Uterus (tissue), 4 donors: ENCODE measurements around the gene KCNC2. TPM values are rescaled to one million over a fixed set of nuclear protein-coding genes. Genes with fewer than 3 reads are reported as not detected.

ENCODE experiments used
- DNase-seq, 2 donors: peaks; one replicate each; pipeline ENCODE4 v3.0.0-alpha.2; 2019 to 2020
- H3K27ac ChIP-seq, 2 donors: fragments of 200-600 bp; sonication (generic); 1 replicate in 1 of 2; 2 replicates in 1 of 2; pipeline ENCODE4 v1.5.1; 2016 to 2018
- H3K27me3 ChIP-seq, 2 donors: fragments of 200-600 bp; sonication (generic); one replicate each; pipeline ENCODE4 v1.5.1; 2018 to 2019; ENCODE audit warnings: control low read depth in 1 of 2
- H3K36me3 ChIP-seq, 2 donors: fragments of 200-600 bp; sonication (generic); one replicate each; pipeline ENCODE4 v1.5.1; 2019; ENCODE audit warnings: control low read depth in 1 of 2
- H3K4me1 ChIP-seq, 2 donors: fragments of 200-600 bp; sonication (generic); one replicate each; pipeline ENCODE4 v1.5.1; 2018 to 2019; ENCODE audit warnings: control low read depth in 1 of 2
- H3K4me3 ChIP-seq, 2 donors: fragments of 200-600 bp; sonication (generic); 1 replicate in 1 of 2; 2 replicates in 1 of 2; pipeline ENCODE4 v1.5.1; 2018 to 2019; ENCODE audit warnings: mild to moderate bottlenecking in 1 of 2
- H3K9me3 ChIP-seq, 2 donors: fragments of 200-600 bp; sonication (generic); one replicate each; pipeline ENCODE4 v1.5.1; 2019; ENCODE audit warnings: control low read depth in 1 of 2
- POLR2A ChIP-seq, 2 donors: fragments of 450-650 bp; IDR thresholded peaks; one replicate each; pipeline ENCODE4 v1.6.1; 2016; ENCODE audit warnings: antibody characterized with exemption in 2 of 2, mild to moderate bottlenecking in 1 of 2, moderate library complexity in 1 of 2
- intact Hi-C: fragments of 100-400 bp; cut with DNase I; formaldehyde crosslinking; loops from one replicate; pipeline ENCODE4 v1.15.1; 2023; ENCODE audit warnings: low total_unique reads
- total RNA-seq, 4 donors: library from RNA; depleted of rRNA in 3 of 4; stranded (reverse); fragments of >200 nt in 3 of 4; gene quantifications; one replicate each; pipeline versions ENCODE4 v1.1.0 to v1.2.4, GENCODE V29; 2014 to 2023
- TF ChIP-seq, protein P1 (sequence below), 4 experiments: fragments of 200-600 bp in 2 of 4; fragments of 450-650 bp in 2 of 4; sonication (generic) in 2 of 4; IDR thresholded peaks; one replicate each; pipeline ENCODE4 v1.5.1; 2016 to 2019; ENCODE audit warnings: antibody characterized with exemption in 4 of 4, mild to moderate bottlenecking in 2 of 4, moderate library complexity in 1 of 4
- donor health status: DM: yes; HTN: yes; CAD: no.

Gene KCNC2
- total RNA-seq, 4 donors from 2014 or later: 3.6 TPM; not detected in 3

DNA sequence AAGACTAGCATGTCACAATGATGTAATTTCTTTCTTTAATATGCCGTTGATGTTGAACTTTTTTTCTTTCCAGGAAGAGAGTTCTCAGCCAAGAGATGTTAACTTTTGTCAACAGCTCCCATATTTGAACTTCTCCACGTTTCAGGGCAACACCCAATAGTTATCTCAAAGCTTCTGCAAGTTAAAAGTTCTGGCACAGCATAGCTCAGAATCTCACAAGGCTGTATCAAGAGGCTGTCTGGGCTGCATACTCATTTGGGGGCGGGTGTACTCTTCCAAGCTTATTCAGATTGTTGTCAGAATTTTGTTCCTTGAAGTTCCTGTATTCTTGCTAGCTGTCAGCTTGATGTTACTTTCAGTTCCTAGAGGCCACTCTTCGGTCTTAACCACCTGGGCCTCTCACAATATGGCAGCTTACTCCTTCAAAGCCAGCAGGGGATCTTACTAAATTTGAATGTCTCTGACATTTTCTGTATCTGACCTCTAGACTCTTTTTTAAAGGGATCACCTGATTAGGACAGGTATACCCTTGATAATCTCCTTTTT, 38.9 kb downstream of the KCNC2 start:
- no peaks in the 10 kb centered on the region for H3K4me1 ChIP-seq

DNA sequence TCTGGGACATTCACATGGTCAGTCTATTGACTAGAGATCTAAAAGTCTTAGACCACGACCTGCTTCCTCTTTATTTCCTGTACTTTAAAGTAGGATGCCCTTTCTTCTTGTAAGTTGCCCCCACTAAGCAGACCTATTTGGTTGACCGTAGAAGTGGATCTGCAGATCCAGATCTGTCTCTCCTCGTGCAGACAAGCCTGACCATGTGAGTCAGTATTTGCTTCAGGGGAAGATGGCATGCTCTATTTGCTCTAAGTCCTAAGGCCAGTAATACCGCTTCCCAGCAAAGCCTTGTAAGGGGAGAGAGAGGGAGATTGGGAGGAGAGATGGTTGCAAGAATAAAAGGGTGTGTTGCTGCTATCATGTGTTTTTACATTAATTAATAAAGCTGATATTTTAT, 46.8 kb downstream of the KCNC2 start:
- DNase-seq: no peak
- H3K27ac ChIP-seq: no peak overlapping the region
- no peak overlapping the region for H3K4me3 ChIP-seq
- TF ChIP-seq, protein P1, sequence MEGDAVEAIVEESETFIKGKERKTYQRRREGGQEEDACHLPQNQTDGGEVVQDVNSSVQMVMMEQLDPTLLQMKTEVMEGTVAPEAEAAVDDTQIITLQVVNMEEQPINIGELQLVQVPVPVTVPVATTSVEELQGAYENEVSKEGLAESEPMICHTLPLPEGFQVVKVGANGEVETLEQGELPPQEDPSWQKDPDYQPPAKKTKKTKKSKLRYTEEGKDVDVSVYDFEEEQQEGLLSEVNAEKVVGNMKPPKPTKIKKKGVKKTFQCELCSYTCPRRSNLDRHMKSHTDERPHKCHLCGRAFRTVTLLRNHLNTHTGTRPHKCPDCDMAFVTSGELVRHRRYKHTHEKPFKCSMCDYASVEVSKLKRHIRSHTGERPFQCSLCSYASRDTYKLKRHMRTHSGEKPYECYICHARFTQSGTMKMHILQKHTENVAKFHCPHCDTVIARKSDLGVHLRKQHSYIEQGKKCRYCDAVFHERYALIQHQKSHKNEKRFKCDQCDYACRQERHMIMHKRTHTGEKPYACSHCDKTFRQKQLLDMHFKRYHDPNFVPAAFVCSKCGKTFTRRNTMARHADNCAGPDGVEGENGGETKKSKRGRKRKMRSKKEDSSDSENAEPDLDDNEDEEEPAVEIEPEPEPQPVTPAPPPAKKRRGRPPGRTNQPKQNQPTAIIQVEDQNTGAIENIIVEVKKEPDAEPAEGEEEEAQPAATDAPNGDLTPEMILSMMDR (IDR thresholded peaks at IDR 0.05): no peak
- TF ChIP-seq POLR2A (IDR thresholded peaks at IDR 0.05): no peak
- H3K4me1 ChIP-seq: no peaks in the 10 kb centered on the region
- intact Hi-C loops: no loop called here
- no peaks in the 10 kb centered on the region for H3K9me3 ChIP-seq
- peaks cover 0 to 4% of the 10 kb centered on the region in 2 donors for H3K27me3 ChIP-seq
- H3K36me3 ChIP-seq: no peaks in the 10 kb centered on the region

More for the DNA sequence above, 38.9 kb downstream of the KCNC2 start:
- Histone ChIP-seq H3K27ac (no peak overlapping the region), H3K4me3 (no peak overlapping the region), H3K27me3 (peaks cover 0 to 4% of the 10 kb centered on the region in 2 donors), H3K36me3 (no peaks in the 10 kb centered on the region), H3K9me3 (no peaks in the 10 kb centered on the region)
- DNase-seq: no peak
- intact Hi-C loops: no loop called here
- TF ChIP-seq POLR2A (IDR thresholded peaks at IDR 0.05): no peak
- TF ChIP-seq, protein P1 (IDR thresholded peaks at IDR 0.05): no peak

GRCh38 chr12:75161488-75161887, 48.2 kb downstream of the KCNC2 start:
- Histone ChIP-seq H3K4me3 (no peak overlapping the region), H3K9me3 (no peaks in the 10 kb centered on the region), H3K27ac (no peak overlapping the region), H3K27me3 (no peaks in the 10 kb centered on the region), H3K36me3 (no peaks in the 10 kb centered on the region), H3K4me1 (no peaks in the 10 kb centered on the region)
- intact Hi-C loops: no loop called here
- DNase-seq: no peak
- no peak for TF ChIP-seq POLR2A (IDR thresholded peaks at IDR 0.05)
- TF ChIP-seq, protein P1 (IDR thresholded peaks at IDR 0.05): no peak

DNA sequence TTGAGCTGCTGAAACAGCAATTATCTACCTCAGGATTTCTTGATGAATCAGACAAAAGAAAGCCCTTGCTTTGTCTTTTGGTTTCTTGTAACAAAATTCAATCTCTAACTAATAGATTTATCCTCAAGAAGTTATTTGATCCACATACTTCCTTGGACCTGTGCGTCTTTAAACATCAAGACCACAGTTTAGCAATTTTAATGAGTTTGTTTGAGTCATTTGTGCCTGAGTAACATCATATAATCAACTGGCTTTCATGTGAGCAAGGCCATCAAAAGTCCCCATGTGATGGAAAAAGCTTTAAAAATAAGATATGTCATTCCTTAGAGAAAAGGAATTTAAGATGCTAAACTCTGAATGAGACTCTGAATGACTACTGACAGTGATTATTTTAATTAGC, 52.3 kb downstream of the KCNC2 start:
- no peak for DNase-seq
- Histone ChIP-seq H3K4me3 (no peak overlapping the region), H3K27ac (no peak overlapping the region), H3K9me3 (no peaks in the 10 kb centered on the region), H3K36me3 (no peaks in the 10 kb centered on the region), H3K27me3 (no peaks in the 10 kb centered on the region), H3K4me1 (no peaks in the 10 kb centered on the region)
- intact Hi-C loops: no loop called here
- TF ChIP-seq, protein P1 (IDR thresholded peaks at IDR 0.05): no peak
- no peak for TF ChIP-seq POLR2A (IDR thresholded peaks at IDR 0.05)

DNA sequence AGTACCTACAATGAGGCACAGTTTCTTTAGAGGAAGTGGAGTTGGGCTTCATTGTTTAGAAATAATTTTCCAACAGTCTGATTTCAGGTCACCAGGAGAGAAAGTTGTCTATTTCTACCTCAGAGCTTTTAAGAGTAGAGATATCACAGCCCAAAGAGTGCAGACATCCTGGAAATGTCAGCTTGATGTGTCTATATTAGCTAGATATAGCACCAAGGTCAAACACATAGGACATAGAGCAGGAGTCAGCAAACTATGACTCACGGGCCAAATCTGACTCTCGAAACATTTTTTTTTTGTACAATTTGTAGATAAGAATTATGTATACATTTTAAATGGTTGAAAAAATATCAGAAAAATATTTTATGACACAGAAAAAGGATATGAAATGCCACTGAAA, 53.7 kb downstream of the KCNC2 start:
- intact Hi-C loops: no loop called here
- TF ChIP-seq, protein P1 (IDR thresholded peaks at IDR 0.05): no peak
- H3K36me3 ChIP-seq: no peaks in the 10 kb centered on the region
- H3K9me3 ChIP-seq: no peaks in the 10 kb centered on the region
- H3K4me1 ChIP-seq: no peaks in the 10 kb centered on the region
- H3K27me3 ChIP-seq: no peaks in the 10 kb centered on the region
- DNase-seq: no peak
- no peak overlapping the region for H3K27ac ChIP-seq
- H3K4me3 ChIP-seq: no peak overlapping the region
